NCI-H2029 treated with DMSO at 0.1 percent for 48 hours (cell line): Measurements from ENCODE around the gene ERRFI1.
A peak's percentile ranks its signal among the peaks of the same experiment; 100 is the strongest.
"Not testable (repeated sequence)": the region's sequence is repeated elsewhere in the genome, so short reads cannot be mapped to it uniquely, and the experiment has no call there.

ENCODE experiments used
- DNase-seq: peaks from one replicate; lab custom pipeline; 2025; lab: John Stamatoyannopoulos, UW

ERRFI1 gene

DNA sequence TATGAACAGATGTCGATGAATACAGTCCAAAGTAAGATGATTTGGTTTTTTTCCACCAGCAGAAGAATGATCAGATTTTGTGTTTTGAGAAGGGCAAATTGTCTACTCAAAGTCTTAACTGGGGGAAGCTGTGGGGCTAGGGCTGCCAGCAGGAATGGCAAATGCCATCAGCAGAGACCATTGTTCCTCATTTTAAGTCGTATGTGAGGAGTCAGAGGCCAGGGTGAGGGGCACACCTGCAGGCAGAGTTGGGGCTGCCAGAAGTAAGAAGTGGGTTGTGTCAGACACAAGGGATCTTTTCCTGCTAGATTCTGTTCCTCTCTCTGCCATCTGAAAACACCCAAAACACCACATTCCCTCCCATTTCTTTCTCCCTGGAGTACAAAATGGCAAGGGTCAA lies 55.9 kb downstream of the ERRFI1 start:
- DNase-seq: no peak

DNA sequence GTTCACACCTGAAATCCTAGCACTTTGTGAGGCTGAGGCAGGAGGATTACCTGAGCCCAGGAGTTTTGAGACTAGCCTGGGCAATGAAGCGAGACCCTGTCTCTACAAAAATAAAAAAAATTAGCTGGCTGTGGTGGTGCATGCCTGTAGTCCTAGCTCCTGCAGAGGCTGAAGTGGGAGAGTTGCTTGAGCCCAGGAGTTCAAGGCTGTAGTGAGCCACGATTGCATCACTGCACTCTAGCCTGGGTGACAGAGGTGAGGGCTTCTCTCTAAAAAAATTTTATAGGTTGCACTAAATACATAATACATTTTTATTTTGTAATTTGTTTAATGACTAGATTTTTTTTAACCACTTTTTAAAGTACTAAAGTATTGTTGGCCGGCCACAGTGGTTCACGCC lies 58.5 kb downstream of the ERRFI1 start:
- DNase-seq: no peak

- DNase-seq: peak; percentile 58
Observed at GRCh38 chr1:7967196-7967595, 58.9 kb downstream of the ERRFI1 start.

DNA sequence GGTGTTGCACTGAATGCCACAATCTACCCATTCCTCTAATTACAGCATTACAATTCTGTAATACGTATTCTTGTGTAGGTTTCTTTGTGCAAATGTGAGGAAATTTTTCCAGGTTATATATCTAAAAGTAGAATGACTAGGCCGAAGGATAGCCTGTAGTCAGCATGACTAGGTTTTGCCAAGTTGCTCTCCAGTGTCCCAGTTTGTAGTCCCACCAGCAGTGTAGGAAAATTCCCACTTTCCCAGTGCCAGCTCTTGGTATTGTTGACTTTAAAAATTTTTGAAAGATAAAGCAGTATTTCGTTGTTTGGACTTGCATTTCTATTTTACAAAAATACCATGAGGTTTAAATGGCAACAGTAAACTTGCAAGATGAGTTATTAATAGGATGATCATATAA lies 61.6 kb downstream of the ERRFI1 start:
- DNase-seq: no peak

DNA sequence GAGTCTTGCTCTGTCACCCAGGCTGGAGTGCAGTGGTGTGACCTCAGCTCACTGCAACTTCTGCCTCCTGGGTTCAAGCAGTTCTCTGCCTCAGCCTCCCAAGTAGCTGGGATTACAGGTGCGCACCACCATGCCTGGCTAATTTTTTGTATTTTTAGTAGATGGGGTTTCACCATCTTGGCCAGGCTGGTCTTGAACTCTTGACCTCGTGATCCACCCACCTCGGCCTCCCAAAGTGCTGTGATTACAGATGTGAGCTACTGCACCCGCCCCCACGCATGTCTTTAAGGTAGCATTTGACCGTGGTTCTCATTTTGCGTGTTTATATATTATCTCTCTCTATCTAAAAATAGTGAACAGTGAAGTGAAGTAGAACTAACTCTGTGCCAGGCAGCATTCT lies 62.3 kb downstream of the ERRFI1 start:
- DNase-seq: not testable (repeated sequence)

DNA sequence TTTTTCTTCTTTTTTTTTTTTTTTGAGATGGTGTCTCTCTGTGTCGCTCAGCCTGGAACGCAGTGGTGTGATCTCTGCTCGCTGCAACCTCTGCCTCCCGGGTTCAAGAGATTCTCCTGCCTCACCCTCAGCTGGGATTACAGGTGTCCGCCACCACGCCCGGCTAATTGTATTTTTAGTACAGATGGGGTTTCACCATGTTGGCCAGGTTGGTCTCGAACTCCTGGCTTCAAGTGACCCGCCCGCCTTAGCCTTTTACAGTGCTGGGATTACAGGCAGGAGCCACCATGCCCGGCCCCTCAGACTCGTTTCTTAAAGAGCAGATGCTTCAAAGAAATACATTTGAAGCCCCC lies 62.8 kb downstream of the ERRFI1 start:
- not testable (repeated sequence) for DNase-seq

DNA sequence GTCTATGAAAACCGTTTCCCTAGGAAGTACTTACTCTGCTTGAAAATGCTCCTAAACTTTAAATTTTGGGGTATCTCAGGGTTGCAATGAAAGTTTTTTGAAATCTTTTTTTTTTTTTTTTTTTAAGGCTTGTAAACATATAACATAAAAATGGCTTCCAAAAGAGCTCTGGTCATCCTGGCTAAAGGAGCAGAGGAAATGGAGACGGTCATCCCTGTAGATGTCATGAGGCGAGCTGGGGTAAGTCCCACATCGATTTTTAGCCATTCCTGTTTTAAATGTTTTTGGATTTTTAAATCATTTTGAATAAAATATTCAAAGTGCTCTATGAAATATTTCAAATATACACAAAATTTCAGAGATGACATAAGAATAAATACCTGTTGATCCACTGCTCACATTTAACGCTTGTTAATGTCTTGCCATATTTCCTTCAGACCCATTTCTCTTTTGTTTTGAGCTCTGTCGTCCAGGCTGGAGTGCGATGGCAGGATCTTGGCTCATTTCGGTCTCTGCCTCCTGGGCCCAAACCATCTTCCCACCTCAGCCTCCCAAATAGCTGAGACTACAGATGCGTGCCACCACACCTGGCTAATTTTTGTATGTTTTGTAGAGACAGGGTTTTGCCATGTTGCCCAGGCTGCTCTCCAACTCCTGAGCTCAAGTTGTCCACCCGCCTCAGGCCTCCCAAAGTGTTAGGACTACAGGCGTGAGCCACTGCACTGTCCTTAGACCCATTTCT lies 63.3 kb downstream of the ERRFI1 start:
- DNase-seq: no peak

DNA sequence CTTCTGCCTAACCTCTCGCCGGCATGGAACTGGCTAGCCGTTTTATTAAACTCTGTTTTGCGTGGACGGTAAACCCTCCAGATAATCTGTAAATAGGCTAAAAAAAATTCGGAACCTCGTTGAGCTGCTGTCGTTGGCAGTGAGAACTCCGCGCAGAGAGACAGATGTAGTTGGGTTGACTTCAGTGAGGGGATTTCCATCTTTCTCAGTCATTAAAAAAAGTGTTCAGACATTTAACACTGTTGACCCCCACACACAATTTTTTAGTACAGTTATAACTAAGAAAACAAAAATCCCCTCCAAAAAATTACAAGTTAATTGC lies 64.1 kb downstream of the ERRFI1 start:
- DNase-seq: no peak
